Mammary epithelial cell (primary cell): Measurements from ENCODE around the gene AGBL2.

ENCODE experiments used
- CTCF ChIP-seq, 2 donors: IDR thresholded peaks in 1 of 2; conservative IDR thresholded peaks in 1 of 2; 2 replicates each; pipeline ENCODE4 v1.5.1; 2011 to 2012; ENCODE audit warnings: inconsistent platforms in 2 of 2, low read length in 2 of 2, mild to moderate bottlenecking in 2 of 2, control low read depth in 1 of 2, low read depth in 1 of 2; ENCODE audit not compliant: insufficient read depth in 1 of 2; ENCODE audit errors: extremely low read depth in 1 of 2
- EZH2 ChIP-seq: IDR thresholded peaks from 2 replicates; pipeline ENCODE4 v1.6.1; 2012; ENCODE audit warnings: low read length, inconsistent platforms, borderline replicate concordance

- TF ChIP-seq CTCF (conservative IDR thresholded peaks at IDR 0.05 in 1 of 2, IDR thresholded peaks at IDR 0.05 in 1 of 2; ENCODE audit: extremely low read depth in 1 of 2, insufficient read depth in 1 of 2, low read depth in 1 of 2, low read length in 2 of 2), result no peak
- no peak for TF ChIP-seq EZH2
Measured at GRCh38 chr11:47611348-47611794, 103.8 kb downstream of the AGBL2 start.
